ACC112 (cell line): Measurements from ENCODE around the gene PFKM.

ENCODE experiments used
- H2AFZ ChIP-seq: fragments of 200-600 bp; sonication (generic); one replicate; pipeline ENCODE4 v1.6.0; 2017; ENCODE audit warnings: antibody characterized with exemption, low read length; ENCODE audit not compliant: unreplicated experiment
- H3K27ac ChIP-seq: fragments of 200-600 bp; sonication (generic); 2 replicates; pipeline ENCODE4 v1.5.1; 2014; ENCODE audit warnings: low read depth, mild to moderate bottlenecking, antibody characterized with exemption, low read length, moderate library complexity
- H3K27me3 ChIP-seq: fragments of 200-600 bp; sonication (generic); 2 replicates; pipeline ENCODE4 v1.6.1; 2014; ENCODE audit warnings: mild to moderate bottlenecking, antibody characterized with exemption, low read length, moderate library complexity, mixed read lengths; ENCODE audit not compliant: insufficient read depth
- H3K36me3 ChIP-seq: fragments of 200-600 bp; sonication (generic); 2 replicates; pipeline ENCODE4 v1.6.1; 2016; ENCODE audit warnings: mild to moderate bottlenecking, antibody characterized with exemption, low read length, moderate library complexity, mixed read lengths; ENCODE audit not compliant: insufficient read depth
- H3K4me1 ChIP-seq: fragments of 200-600 bp; sonication (generic); one replicate; pipeline ENCODE4 v1.6.1; 2016; ENCODE audit warnings: low read length, mixed read lengths; ENCODE audit not compliant: insufficient read depth, unreplicated experiment, control insufficient read depth
- H3K4me3 ChIP-seq: fragments of 200-600 bp; sonication (generic); 2 replicates; pipeline ENCODE4 v1.5.1; 2014; ENCODE audit warnings: mild to moderate bottlenecking, low read depth, low read length
- H3K79me2 ChIP-seq: fragments of 200-600 bp; sonication (generic); one replicate; pipeline ENCODE4 v1.6.0; 2016; ENCODE audit warnings: low read length; ENCODE audit not compliant: control insufficient read depth, unreplicated experiment, insufficient read depth

The PFKM gene

DNA sequence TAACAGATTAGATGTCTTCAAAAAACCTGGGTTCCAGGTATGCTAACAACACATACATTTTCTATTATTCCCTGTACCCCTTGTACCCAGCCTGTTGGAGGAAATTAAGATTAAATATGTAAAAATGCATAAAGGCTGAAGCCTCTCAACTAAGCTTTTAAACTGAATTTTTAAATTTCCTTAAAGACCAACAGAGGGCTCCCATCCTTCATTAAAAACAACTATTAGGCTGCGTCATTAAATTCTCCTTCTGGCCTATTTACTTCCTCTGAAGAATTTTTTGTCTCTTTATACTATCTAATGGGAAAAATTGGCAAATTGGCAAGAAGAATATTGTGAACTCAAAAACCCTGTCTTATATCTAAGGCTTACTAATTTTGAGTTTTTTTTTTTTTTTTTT, 35.1 kb upstream of the PFKM start:
- no peaks in the 10 kb centered on the region for H3K27me3 ChIP-seq
- peaks cover 4% of the 10 kb centered on the region for H3K4me1 ChIP-seq
- no peak overlapping the region for H3K27ac ChIP-seq
- H3K4me3 ChIP-seq = no peak overlapping the region
- H3K36me3 ChIP-seq = peaks cover 5% of the 10 kb centered on the region; the same call in 1 of the 2 replicates
- no peaks in the 10 kb centered on the region for H3K79me2 ChIP-seq
- H2AFZ ChIP-seq = no peak overlapping the region

DNA sequence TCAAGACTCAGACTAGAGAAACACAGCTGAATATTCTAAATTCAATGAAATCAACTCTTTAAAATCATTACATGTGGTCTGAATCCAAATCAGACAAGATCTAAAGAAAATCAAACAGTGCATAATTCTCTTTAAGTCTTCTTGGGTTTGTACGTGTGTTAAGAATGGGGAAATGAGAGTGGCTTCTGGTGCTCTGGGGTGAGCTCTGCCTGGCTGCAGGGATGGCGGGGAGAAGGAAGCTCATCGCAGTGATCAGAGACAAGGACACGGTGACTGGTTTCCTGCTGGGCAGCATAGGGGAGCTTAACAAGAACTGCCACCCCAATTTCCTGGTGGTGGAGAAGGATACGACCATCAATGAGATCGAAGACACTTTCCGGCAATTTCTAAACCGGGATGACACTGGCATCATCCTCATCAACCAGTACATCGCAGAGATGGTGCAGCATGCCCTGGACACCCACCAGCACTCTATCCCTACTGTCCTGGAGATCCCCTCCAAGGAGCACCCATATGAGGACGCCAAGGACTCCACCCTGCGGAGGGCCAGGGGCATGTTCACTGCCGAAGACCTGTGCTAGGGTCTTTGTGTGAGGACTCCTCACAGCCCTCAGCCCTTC, 34.2 kb upstream of the PFKM start:
- H3K36me3 ChIP-seq = peaks cover 5% of the 10 kb centered on the region; the same call in 1 of the 2 replicates
- no peak overlapping the region for H2AFZ ChIP-seq
- H3K79me2 ChIP-seq = no peaks in the 10 kb centered on the region
- H3K4me3 ChIP-seq = no peak overlapping the region
- no peaks in the 10 kb centered on the region for H3K27me3 ChIP-seq
- no peak overlapping the region for H3K27ac ChIP-seq
- H3K4me1 ChIP-seq = no peaks in the 10 kb centered on the region

DNA sequence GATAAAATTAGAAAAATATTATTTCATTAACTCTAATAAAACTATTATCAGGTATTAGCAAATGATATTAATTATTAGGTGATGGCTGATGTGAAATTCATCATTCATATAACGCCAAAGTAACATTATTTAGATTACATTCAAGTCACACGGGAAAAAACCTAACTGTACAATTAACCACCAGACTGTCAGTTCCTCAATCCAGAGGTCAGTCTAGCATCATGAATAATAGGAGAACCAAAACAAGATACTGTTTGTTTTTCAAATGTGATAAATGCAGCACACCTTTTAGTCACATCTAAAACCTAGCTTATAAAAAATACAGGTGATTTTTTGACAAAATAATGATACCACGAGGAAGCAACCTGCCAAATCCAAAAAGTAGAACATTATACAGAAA, 32.8 kb upstream of the PFKM start:
- no peak overlapping the region for H3K27ac ChIP-seq
- peaks cover 5% of the 10 kb centered on the region; the same call in 1 of the 2 replicates for H3K36me3 ChIP-seq
- H3K4me1 ChIP-seq = no peaks in the 10 kb centered on the region
- H2AFZ ChIP-seq = no peak overlapping the region
- no peak overlapping the region for H3K4me3 ChIP-seq
- no peaks in the 10 kb centered on the region for H3K79me2 ChIP-seq
- H3K27me3 ChIP-seq = no peaks in the 10 kb centered on the region

DNA sequence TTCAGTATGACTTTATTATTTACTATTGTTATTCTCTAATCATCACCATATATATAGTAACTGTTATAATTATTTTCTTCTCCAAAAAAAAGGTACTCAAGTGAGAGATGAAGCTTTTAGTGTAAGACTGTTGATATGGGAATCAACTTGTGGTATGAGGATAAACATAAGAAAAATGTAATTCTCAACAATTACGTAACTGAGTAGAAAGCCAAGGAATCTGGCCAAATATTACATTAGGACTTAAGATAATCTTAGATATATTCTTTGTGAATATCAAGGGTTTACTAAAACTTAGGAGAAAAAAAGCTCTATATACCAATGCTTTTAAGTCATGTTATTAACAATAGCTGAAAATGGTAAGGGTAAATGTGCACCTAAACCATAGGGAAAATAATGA, 26.6 kb upstream of the PFKM start:
- Histone ChIP-seq H3K36me3 (peaks cover 5% of the 10 kb centered on the region; the same call in 1 of the 2 replicates), H2AFZ (no peak overlapping the region), H3K27me3 (no peaks in the 10 kb centered on the region), H3K79me2 (no peaks in the 10 kb centered on the region), H3K4me1 (no peaks in the 10 kb centered on the region), H3K27ac (no peak overlapping the region), H3K4me3 (no peak overlapping the region)

DNA sequence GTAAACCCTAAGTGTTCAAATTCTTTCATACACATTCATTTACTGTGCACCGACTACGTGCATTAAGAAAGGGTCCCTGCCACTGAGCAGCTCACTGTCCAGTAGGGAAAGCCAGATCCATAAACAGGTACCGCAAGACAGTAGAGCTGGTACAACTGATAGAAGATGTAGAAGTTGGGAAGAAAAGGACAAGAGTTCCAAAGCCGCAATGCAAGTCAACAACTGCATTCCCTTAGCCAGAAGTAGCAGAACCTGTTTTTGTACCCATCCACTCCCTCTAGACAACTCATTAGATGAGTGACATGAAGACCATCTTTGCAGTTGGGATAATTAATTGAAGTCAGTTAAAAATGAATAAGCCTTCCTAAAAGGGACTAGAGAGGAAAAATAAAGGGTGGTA, 14.6 kb upstream of the PFKM start:
- H3K79me2 ChIP-seq = peaks cover 46% of the 10 kb centered on the region
- peak overlapping the region; percentile 91 for H3K4me3 ChIP-seq
- H3K27me3 ChIP-seq = no peaks in the 10 kb centered on the region
- H3K36me3 ChIP-seq = no peaks in the 10 kb centered on the region
- H3K4me1 ChIP-seq = peaks cover 16% of the 10 kb centered on the region
- H3K27ac ChIP-seq = no peak overlapping the region
- no peak overlapping the region for H2AFZ ChIP-seq

DNA sequence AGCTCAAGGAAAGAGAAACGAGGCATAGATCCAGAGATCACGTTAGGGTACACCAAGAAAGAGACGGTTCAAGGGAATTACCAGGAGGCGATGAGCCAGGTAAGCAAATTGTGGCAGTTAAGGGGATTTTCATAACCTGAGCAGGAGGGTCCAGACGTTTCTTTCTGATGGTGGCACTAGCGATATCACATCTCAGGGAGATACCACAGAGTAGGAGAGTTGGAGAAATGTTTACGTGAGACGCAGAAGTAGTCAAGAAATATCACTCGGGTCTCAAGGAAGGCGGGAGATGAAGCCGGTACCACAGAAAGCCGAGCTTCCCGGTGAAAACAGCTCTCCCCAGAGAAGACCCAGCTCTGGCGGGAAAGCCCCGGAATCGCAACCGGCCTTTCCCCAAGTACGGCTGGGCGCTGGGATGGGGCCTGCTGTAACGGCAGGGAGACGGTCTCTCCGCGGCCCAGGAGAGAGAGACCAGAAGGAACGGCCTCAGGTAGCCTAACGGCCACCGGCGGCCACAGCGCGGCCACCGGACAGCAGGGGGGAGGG, 13.8 kb upstream of the PFKM start:
- Histone ChIP-seq H3K27me3 (no peaks in the 10 kb centered on the region), H3K36me3 (no peaks in the 10 kb centered on the region), H3K4me3 (peak overlapping the region; percentile 91), H3K4me1 (peaks cover 16% of the 10 kb centered on the region), H2AFZ (peak overlapping the region; percentile 92), H3K27ac (peak overlapping the region; percentile 96), H3K79me2 (peaks cover 42% of the 10 kb centered on the region)

DNA sequence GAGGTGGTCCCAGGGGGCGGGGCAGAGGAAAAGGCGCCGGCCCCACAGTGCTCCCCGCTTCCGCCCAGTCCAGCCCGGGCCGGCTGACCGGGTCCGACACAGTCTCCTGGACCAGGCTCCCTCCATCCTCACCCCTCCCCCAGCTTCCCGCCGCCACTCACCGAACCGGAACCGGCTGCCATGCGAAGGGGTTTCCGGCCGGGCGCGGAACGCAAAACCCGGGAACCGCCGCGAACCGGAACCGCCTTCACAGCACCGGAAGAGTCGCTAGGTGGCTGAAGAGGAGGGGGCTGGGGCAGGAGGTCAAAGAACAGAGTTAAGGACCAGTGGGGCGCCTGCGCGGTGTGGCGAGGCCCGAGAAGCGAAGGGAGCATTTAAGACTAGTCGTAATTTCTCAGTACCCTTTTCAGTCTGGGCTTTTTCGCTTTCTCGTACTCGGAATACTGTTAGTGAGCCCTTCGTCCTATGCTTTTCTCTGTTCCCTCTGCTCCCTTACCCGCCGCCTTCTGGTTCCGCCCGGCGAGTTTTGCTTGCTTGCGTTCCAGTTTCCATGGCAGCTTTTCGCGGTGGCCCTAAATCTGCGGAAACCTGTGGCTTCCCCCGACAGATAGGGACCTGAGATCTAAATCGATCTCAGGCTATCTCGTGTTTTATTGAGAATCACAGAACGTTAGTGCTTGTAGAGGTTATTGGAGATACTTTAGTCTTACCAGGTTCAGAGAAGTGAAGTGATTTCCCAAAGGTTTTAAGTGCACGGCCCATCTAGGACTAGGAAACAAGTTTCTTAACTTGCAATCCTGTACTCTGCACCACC, 13.1 kb upstream of the PFKM start, which contains the start of gene SENP1:
TSS of gene SENP1 (minus strand) at position 213 of the 814 bp plus-strand sequence. CDS start 4,607 bp downstream, outside the sequence.
- Histone ChIP-seq H3K4me1 (peaks cover 16% of the 10 kb centered on the region), H3K4me3 (peak within 1 kb of the TSS; percentile 91), H3K27me3 (no peaks in the 10 kb centered on the region), H3K36me3 (no peaks in the 10 kb centered on the region), H3K27ac (peak within 1 kb of the TSS; percentile 96), H3K79me2 (peaks cover 42% of the 10 kb centered on the region), H2AFZ (peak within 1 kb of the TSS; percentile 92)

DNA sequence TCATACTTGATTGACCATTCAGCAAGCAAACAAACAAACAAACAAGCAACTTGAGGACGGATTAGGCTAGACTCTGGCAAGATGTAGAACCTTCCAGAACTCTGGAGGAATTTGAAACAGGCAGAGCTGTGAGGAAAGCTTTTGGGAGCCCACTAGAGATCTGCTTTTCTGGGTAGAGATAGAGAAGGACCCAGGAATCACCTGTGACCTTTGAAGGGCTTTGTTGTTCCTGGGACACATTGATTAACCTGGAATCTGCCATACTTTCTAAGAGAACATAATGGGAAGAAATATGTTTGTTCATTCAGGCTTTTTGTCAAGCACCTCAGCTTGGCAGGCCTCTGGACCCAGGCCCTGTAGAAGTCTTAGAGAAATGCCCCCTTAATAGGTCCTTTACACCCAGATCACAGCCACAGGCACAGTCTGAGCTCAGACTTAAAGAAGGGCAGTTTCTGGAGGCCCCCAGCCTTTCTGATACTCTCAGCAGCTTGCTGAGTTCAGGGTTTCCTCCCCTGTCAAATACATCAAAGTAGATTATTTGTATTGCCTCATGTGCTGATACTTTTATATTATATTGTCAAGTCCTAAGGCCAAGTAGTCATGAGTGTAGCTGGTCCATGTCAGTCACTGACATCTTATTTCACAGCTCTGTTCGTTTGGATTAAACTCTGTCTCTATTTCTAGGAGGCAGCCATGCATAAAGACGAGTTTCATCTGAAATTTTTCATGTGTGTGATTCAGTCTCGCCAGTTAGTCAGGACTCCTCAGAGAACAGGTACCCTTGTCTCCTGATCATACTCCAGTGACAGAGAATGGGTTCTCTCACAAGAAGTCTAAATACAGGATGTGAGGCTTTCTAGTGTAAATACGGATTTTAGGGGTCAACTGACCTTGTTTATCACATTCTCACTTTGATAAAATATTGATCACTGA, 12.2 kb upstream of the PFKM start:
- peak overlapping the region; percentile 92 for H2AFZ ChIP-seq
- peaks cover 16% of the 10 kb centered on the region for H3K4me1 ChIP-seq
- peaks cover 35% of the 10 kb centered on the region for H3K79me2 ChIP-seq
- peak overlapping the region; percentile 91 for H3K4me3 ChIP-seq
- H3K36me3 ChIP-seq = no peaks in the 10 kb centered on the region
- no peaks in the 10 kb centered on the region for H3K27me3 ChIP-seq
- peak overlapping the region; percentile 96 for H3K27ac ChIP-seq

DNA sequence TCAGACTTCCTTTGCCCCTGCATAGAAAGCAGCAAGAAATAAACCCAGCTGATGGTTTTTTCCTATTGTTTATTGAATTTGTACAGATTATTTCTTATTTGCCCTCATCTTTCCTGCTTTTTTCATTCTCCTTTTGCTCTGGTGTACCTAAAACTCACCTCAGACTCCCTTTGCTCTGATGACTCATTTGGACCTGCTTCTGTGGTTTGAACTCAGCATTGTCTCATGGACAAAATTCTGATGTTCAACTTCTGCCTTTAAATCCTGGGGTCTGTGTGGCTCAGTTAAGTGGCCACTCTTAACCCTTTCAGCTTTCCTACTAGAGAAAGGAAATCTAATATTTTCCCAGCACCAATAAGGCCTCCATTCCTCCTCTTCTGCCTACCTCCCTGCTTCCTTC, 9.7 kb upstream of the PFKM start:
- no peaks in the 10 kb centered on the region for H3K27me3 ChIP-seq
- no peaks in the 10 kb centered on the region for H3K36me3 ChIP-seq
- H3K4me1 ChIP-seq = peaks cover 14% of the 10 kb centered on the region
- peaks cover 13% of the 10 kb centered on the region for H3K79me2 ChIP-seq
- no peak overlapping the region for H3K27ac ChIP-seq
- no peak overlapping the region for H2AFZ ChIP-seq
- no peak overlapping the region for H3K4me3 ChIP-seq

DNA sequence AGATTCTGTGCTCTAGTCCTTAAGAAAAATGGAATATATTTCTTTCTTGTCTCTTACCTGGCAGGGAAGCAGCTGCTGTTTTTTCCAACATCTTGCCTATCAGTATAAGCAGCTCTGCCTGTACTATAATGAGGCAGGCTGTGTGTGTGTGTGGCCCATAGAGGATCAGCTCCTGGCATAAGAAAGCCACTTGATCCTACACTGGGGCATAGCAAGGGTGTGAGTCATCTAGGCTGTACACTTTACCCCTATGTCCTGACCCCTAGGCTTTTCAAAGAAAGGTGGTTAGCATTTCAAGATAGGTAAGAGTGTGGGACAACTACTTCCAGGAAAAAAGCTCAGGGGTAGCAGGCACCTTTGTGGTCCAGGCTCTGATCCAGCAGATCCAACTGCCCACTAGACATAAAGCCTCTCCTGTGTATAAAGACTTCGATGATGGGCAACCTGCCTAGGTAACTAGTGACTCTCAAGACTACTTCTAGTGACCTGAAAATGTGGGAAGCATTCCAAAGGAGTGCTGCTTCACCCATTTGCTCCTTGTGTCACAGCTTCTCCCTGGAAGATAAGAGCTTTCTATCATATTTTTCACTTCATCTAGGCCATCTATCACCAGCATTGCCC, 8.4 kb upstream of the PFKM start:
- H3K36me3 ChIP-seq = no peaks in the 10 kb centered on the region
- no peak overlapping the region for H3K4me3 ChIP-seq
- H2AFZ ChIP-seq = no peak overlapping the region
- H3K27ac ChIP-seq = no peak overlapping the region
- H3K79me2 ChIP-seq = no peaks in the 10 kb centered on the region
- peaks cover 10% of the 10 kb centered on the region for H3K4me1 ChIP-seq
- no peaks in the 10 kb centered on the region for H3K27me3 ChIP-seq
